HEK293T (cell line): Measurements from ENCODE around the gene FOXO3.

Source experiments
- FOXK2 ChIP-seq: fragments of 450-650 bp; IDR thresholded peaks from 2 replicates; pipeline ENCODE4 v1.6.1; 2016; ENCODE audit warnings: mild to moderate bottlenecking
- FOXM1 ChIP-seq: fragments of 450-650 bp; IDR thresholded peaks from 2 replicates; pipeline ENCODE4 v1.6.1; 2017; ENCODE audit warnings: mild to moderate bottlenecking, borderline replicate concordance
- HDGF ChIP-seq: fragments of 450-650 bp; IDR thresholded peaks from 2 replicates; pipeline ENCODE4 v1.6.1; 2017; ENCODE audit warnings: antibody characterized with exemption, borderline replicate concordance
- L3MBTL2 ChIP-seq: fragments of 450-650 bp; conservative IDR thresholded peaks from 2 replicates; pipeline ENCODE4 v1.6.1; 2016; ENCODE audit warnings: mild to moderate bottlenecking
- NFRKB ChIP-seq: fragments of 450-650 bp; IDR thresholded peaks from 2 replicates; pipeline ENCODE4 v1.6.1; 2016; ENCODE audit warnings: mild to moderate bottlenecking, moderate library complexity
- SP1 ChIP-seq: fragments of 450-650 bp; IDR thresholded peaks from 2 replicates; pipeline ENCODE4 v1.6.1; 2017
- SUZ12 ChIP-seq: fragments of 450-650 bp; IDR thresholded peaks from 2 replicates; pipeline ENCODE4 v1.6.1; 2016; ENCODE audit warnings: mild to moderate bottlenecking

GRCh38 chr6:108523697-108524096, 37.0 kb upstream of the FOXO3 start:
- no peak for TF ChIP-seq NFRKB
- no peak for TF ChIP-seq SUZ12
- no peak for TF ChIP-seq FOXK2
- TF ChIP-seq L3MBTL2 = no peak
- TF ChIP-seq HDGF = no peak
- TF ChIP-seq FOXM1 = no peak
- TF ChIP-seq SP1 = no peak
